ENCODE results near the gene IGLL1.
"Not testable (repeated sequence)": the region's sequence is repeated elsewhere in the genome, so short reads cannot be mapped to it uniquely, and the experiment has no call there.

DNA sequence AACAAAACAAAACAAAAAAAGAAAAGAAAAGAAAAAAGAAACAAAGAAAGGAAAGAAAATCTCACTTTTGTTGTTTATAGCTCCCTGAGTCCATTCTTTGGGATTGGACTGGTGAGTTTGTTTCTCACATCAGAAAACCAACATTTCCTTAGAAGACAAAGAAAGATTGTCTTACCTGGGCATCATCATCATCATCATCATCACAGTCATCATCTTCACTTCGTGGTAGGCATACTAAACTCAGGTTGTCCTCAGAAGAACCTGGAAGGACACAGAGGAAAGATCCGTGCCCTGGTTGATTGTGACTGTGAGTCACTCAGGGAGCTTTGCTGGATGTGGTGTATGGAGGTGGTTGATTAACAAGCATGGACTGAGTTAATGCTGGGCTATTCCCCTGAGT lies 41.8 kb upstream of the IGLL1 start:
- TF ChIP-seq, protein P1, sequence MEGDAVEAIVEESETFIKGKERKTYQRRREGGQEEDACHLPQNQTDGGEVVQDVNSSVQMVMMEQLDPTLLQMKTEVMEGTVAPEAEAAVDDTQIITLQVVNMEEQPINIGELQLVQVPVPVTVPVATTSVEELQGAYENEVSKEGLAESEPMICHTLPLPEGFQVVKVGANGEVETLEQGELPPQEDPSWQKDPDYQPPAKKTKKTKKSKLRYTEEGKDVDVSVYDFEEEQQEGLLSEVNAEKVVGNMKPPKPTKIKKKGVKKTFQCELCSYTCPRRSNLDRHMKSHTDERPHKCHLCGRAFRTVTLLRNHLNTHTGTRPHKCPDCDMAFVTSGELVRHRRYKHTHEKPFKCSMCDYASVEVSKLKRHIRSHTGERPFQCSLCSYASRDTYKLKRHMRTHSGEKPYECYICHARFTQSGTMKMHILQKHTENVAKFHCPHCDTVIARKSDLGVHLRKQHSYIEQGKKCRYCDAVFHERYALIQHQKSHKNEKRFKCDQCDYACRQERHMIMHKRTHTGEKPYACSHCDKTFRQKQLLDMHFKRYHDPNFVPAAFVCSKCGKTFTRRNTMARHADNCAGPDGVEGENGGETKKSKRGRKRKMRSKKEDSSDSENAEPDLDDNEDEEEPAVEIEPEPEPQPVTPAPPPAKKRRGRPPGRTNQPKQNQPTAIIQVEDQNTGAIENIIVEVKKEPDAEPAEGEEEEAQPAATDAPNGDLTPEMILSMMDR (IDR thresholded peaks at IDR 0.05) = not testable (repeated sequence)
- not testable (repeated sequence) for TF ChIP-seq POLR2A, POLR2AphosphoS5 (IDR thresholded peaks at IDR 0.05)
